ENCODE data around the gene TSPAN15.

TSPAN15 gene

GRCh38 chr10:69410487-69410886, 40.8 kb upstream of the TSPAN15 start:
- Histone ChIP-seq H3K4me1 (ENCODE audit: insufficient read depth, low read length, severe bottlenecking) (peaks cover 25% of the 10 kb centered on the region), H3K36me3 (ENCODE audit: insufficient read depth, low read length) (no peaks in the 10 kb centered on the region), H3K79me2 (ENCODE audit: insufficient read depth, low read length) (no peaks in the 10 kb centered on the region), H4K20me1 (ENCODE audit: insufficient read depth, low read length) (no peaks in the 10 kb centered on the region), H3K27ac (ENCODE audit: low read depth, low read length, poor library complexity, severe bottlenecking) (no peak overlapping the region), H3K9me2 (ENCODE audit: low read depth, low read length) (no peaks in the 10 kb centered on the region), H2AFZ (ENCODE audit: low read length) (no peak overlapping the region), H3K9me3 (ENCODE audit: low read length) (no peaks in the 10 kb centered on the region), H3K9ac (ENCODE audit: low read length) (no peak overlapping the region), H3K4me3 (ENCODE audit: low read depth, low read length, poor library complexity, severe bottlenecking) (no peak overlapping the region), H3K27me3 (ENCODE audit: insufficient read depth, low read length) (no peaks in the 10 kb centered on the region; the same call in 1 of the 2 replicates), H3F3A (ENCODE audit: insufficient read depth, low read length) (no peaks in the 10 kb centered on the region), H3K4me2 (ENCODE audit: low read length) (no peak overlapping the region)
- TF ChIP-seq EZH2 (IDR thresholded peaks at IDR 0.05; ENCODE audit: borderline replicate concordance, low read length) (no peak), CTCF (IDR thresholded peaks at IDR 0.05; ENCODE audit: low read length) (peak; percentile 14; the same call in 1 of the 2 replicates)

GRCh38 chr10:69411476-69411875, 39.8 kb upstream of the TSPAN15 start:
- no peaks in the 10 kb centered on the region for H3K9me3 ChIP-seq (ENCODE audit: low read length)
- H3K4me1 ChIP-seq (ENCODE audit: insufficient read depth, low read length, severe bottlenecking): peaks cover 25% of the 10 kb centered on the region
- H3K4me2 ChIP-seq (ENCODE audit: low read length): no peak overlapping the region
- no peak overlapping the region for H3K27ac ChIP-seq (ENCODE audit: low read depth, low read length, poor library complexity, severe bottlenecking)
- H4K20me1 ChIP-seq (ENCODE audit: insufficient read depth, low read length): no peaks in the 10 kb centered on the region
- H3K9me2 ChIP-seq (ENCODE audit: low read depth, low read length): no peaks in the 10 kb centered on the region
- no peak overlapping the region for H3K9ac ChIP-seq (ENCODE audit: low read length)
- H3K4me3 ChIP-seq (ENCODE audit: low read depth, low read length, poor library complexity, severe bottlenecking): no peak overlapping the region
- H3K27me3 ChIP-seq (ENCODE audit: insufficient read depth, low read length): peaks cover 6% of the 10 kb centered on the region; the same call in 1 of the 2 replicates
- no peak overlapping the region for H2AFZ ChIP-seq (ENCODE audit: low read length)
- H3K36me3 ChIP-seq (ENCODE audit: insufficient read depth, low read length): no peaks in the 10 kb centered on the region
- no peaks in the 10 kb centered on the region for H3F3A ChIP-seq (ENCODE audit: insufficient read depth, low read length)
- no peaks in the 10 kb centered on the region for H3K79me2 ChIP-seq (ENCODE audit: insufficient read depth, low read length)
- TF ChIP-seq EZH2 (IDR thresholded peaks at IDR 0.05; ENCODE audit: borderline replicate concordance, low read length) (no peak), CTCF (IDR thresholded peaks at IDR 0.05; ENCODE audit: low read length) (no peak)

GRCh38 chr10:69412232-69412790, 39.0 kb upstream of the TSPAN15 start:
- Histone ChIP-seq H3K9me3 (ENCODE audit: low read length) (no peaks in the 10 kb centered on the region), H3K4me3 (ENCODE audit: low read depth, low read length, poor library complexity, severe bottlenecking) (no peak overlapping the region), H3K79me2 (ENCODE audit: insufficient read depth, low read length) (no peaks in the 10 kb centered on the region), H3K4me2 (ENCODE audit: low read length) (no peak overlapping the region), H3K9ac (ENCODE audit: low read length) (no peak overlapping the region), H4K20me1 (ENCODE audit: insufficient read depth, low read length) (no peaks in the 10 kb centered on the region), H3K27me3 (ENCODE audit: insufficient read depth, low read length) (peaks cover 6% of the 10 kb centered on the region; the same call in 1 of the 2 replicates), H3K27ac (ENCODE audit: low read depth, low read length, poor library complexity, severe bottlenecking) (no peak overlapping the region), H3K36me3 (ENCODE audit: insufficient read depth, low read length) (no peaks in the 10 kb centered on the region), H3F3A (ENCODE audit: insufficient read depth, low read length) (no peaks in the 10 kb centered on the region), H3K9me2 (ENCODE audit: low read depth, low read length) (no peaks in the 10 kb centered on the region), H2AFZ (ENCODE audit: low read length) (no peak overlapping the region), H3K4me1 (ENCODE audit: insufficient read depth, low read length, severe bottlenecking) (peaks cover 25% of the 10 kb centered on the region)
- TF ChIP-seq CTCF (IDR thresholded peaks at IDR 0.05; ENCODE audit: low read length) (no peak), EZH2 (IDR thresholded peaks at IDR 0.05; ENCODE audit: borderline replicate concordance, low read length) (no peak)
